ENCODE results near the gene EPC2. TPM values are rescaled to one million over a fixed set of nuclear protein-coding genes. Genes with fewer than 3 reads are reported as not detected.

The EPC2 gene
- total and polyA plus RNA-seq, 2 donors (not counting 1 experiment from before 2014, with no cell fraction given): 18.0 to 72.3 TPM

- Histone ChIP-seq H4K20me1 (ENCODE audit: control insufficient read depth, insufficient read depth, low read length, poor library complexity, severe bottlenecking) (no peaks in the 10 kb centered on the region), H3K36me3 (replicated peaks in 1 of 2; ENCODE audit: control extremely low read depth in 1 of 2, control insufficient read depth in 1 of 2, extremely low read depth in 1 of 2, insufficient read depth in 2 of 2, low read length in 1 of 2) (peaks cover 0 to 1% of the 10 kb centered on the region in 2 experiments), H3K79me2 (ENCODE audit: control insufficient read depth, insufficient read depth, low read length) (no peaks in the 10 kb centered on the region), H3K4me1 (ENCODE audit: control insufficient read depth in 2 of 2, insufficient read depth in 2 of 2, low read length in 2 of 2) (no peaks in the 10 kb centered on the region), H2AFZ (ENCODE audit: insufficient read depth, low read depth, low read length, poor library complexity, severe bottlenecking) (no peak overlapping the region), H3K9ac (ENCODE audit: low read length) (no peak overlapping the region), H3K4me3 (ENCODE audit: control extremely low read depth in 1 of 5, extremely low read depth in 1 of 5, insufficient read depth in 1 of 5, low read depth in 2 of 5, low read length in 4 of 5) (no peak overlapping the region), H3K27me3 (replicated peaks in 1 of 4; ENCODE audit: control extremely low read depth in 1 of 4, control insufficient read depth in 3 of 4, insufficient read depth in 4 of 4, low read length in 3 of 4) (peaks cover 0 to 8% (median 0%) of the 10 kb centered on the region in 4 experiments), H3K27ac (ENCODE audit: low read length in 2 of 2) (no peak overlapping the region), H3K9me3 (ENCODE audit: control extremely low read depth in 1 of 3, control insufficient read depth in 2 of 3, insufficient read depth in 1 of 3, low read length in 2 of 3) (peaks cover 0 to 3% (median 0%) of the 10 kb centered on the region in 3 donors), H3K4me2 (replicated peaks; ENCODE audit: low read depth, low read length, poor library complexity, severe bottlenecking) (no peak overlapping the region)
- intact Hi-C loops (cut with micrococcal nuclease): no loop called here
- DNase-seq (no peak), ATAC-seq (ENCODE audit: low read depth) (no peak)
- no peak overlapping the region for H3K4me3 Mint-ChIP-seq
- H3K9me3 Mint-ChIP-seq (ENCODE audit: insufficient read depth): peaks cover 6% of the 10 kb centered on the region
- WGBS (ENCODE audit: insufficient coverage): 80% methylated on average over 2 of the region's 2 CpGs
- peaks cover 8% of the 10 kb centered on the region for H3K27me3 Mint-ChIP-seq
- ChIA-PET CTCF (no interaction called here), POLR2A (no interaction called here)
- TF ChIP-seq, protein P1, sequence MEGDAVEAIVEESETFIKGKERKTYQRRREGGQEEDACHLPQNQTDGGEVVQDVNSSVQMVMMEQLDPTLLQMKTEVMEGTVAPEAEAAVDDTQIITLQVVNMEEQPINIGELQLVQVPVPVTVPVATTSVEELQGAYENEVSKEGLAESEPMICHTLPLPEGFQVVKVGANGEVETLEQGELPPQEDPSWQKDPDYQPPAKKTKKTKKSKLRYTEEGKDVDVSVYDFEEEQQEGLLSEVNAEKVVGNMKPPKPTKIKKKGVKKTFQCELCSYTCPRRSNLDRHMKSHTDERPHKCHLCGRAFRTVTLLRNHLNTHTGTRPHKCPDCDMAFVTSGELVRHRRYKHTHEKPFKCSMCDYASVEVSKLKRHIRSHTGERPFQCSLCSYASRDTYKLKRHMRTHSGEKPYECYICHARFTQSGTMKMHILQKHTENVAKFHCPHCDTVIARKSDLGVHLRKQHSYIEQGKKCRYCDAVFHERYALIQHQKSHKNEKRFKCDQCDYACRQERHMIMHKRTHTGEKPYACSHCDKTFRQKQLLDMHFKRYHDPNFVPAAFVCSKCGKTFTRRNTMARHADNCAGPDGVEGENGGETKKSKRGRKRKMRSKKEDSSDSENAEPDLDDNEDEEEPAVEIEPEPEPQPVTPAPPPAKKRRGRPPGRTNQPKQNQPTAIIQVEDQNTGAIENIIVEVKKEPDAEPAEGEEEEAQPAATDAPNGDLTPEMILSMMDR (IDR thresholded peaks at IDR 0.05): no peak
- no peak for TF ChIP-seq EZH2 (IDR thresholded peaks at IDR 0.05; ENCODE audit: borderline replicate concordance, insufficient read depth, low read depth, low read length, poor library complexity, severe bottlenecking)
- no peak overlapping the region for H3K27ac Mint-ChIP-seq
- H3K4me1 Mint-ChIP-seq: no peaks in the 10 kb centered on the region
Measured at GRCh38 chr2:148794558-148794957, 150.0 kb downstream of the EPC2 start.

- intact Hi-C loops (cut with micrococcal nuclease): no loop called here
- peaks cover 11% of the 10 kb centered on the region for H3K27me3 Mint-ChIP-seq
Measured at GRCh38 chr2:148796735-148797512, 152.4 kb downstream of the EPC2 start.

More at GRCh38 chr2:148796735-148797512, 152.4 kb downstream of the EPC2 start:
- ATAC-seq (ENCODE audit: low read depth): no peak
- WGBS (ENCODE audit: insufficient coverage): no CpG with 5 or more reads among the region's 3 CpGs
- ChIA-PET POLR2A (no interaction called here), CTCF (no interaction called here)
- H3K27ac ChIP-seq (ENCODE audit: low read length in 2 of 2): no peak overlapping the region
- no peak overlapping the region for H3K4me3 ChIP-seq (ENCODE audit: control extremely low read depth in 1 of 5, extremely low read depth in 1 of 5, insufficient read depth in 1 of 5, low read depth in 2 of 5, low read length in 4 of 5)
- H2AFZ ChIP-seq (ENCODE audit: insufficient read depth, low read depth, low read length, poor library complexity, severe bottlenecking): no peak overlapping the region
- Mint-ChIP-seq H3K27ac (no peak overlapping the region), H3K4me1 (no peaks in the 10 kb centered on the region), H3K4me3 (no peak overlapping the region), H3K9me3 (ENCODE audit: insufficient read depth) (peaks cover 5% of the 10 kb centered on the region)
- H3K36me3 ChIP-seq (replicated peaks in 1 of 2; ENCODE audit: control extremely low read depth in 1 of 2, control insufficient read depth in 1 of 2, extremely low read depth in 1 of 2, insufficient read depth in 2 of 2, low read length in 1 of 2): no peaks in the 10 kb centered on the region
- no peaks in the 10 kb centered on the region for H3K9me3 ChIP-seq (ENCODE audit: control extremely low read depth in 1 of 3, control insufficient read depth in 2 of 3, insufficient read depth in 1 of 3, low read length in 2 of 3)
- H3K4me2 ChIP-seq (replicated peaks; ENCODE audit: low read depth, low read length, poor library complexity, severe bottlenecking): no peak overlapping the region
- DNase-seq: no peak
- no peak overlapping the region for H3K9ac ChIP-seq (ENCODE audit: low read length)
- no peak for TF ChIP-seq EZH2 (IDR thresholded peaks at IDR 0.05; ENCODE audit: borderline replicate concordance, insufficient read depth, low read depth, low read length, poor library complexity, severe bottlenecking)
- TF ChIP-seq, protein P1 (IDR thresholded peaks at IDR 0.05): no peak
- H3K79me2 ChIP-seq (ENCODE audit: control insufficient read depth, insufficient read depth, low read length): no peaks in the 10 kb centered on the region
- H3K27me3 ChIP-seq (replicated peaks in 1 of 4; ENCODE audit: control extremely low read depth in 1 of 4, control insufficient read depth in 3 of 4, insufficient read depth in 4 of 4, low read length in 3 of 4): peaks cover 0 to 8% (median 0%) of the 10 kb centered on the region in 4 experiments
- no peaks in the 10 kb centered on the region for H4K20me1 ChIP-seq (ENCODE audit: control insufficient read depth, insufficient read depth, low read length, poor library complexity, severe bottlenecking)
- H3K4me1 ChIP-seq (ENCODE audit: control insufficient read depth in 2 of 2, insufficient read depth in 2 of 2, low read length in 2 of 2): no peaks in the 10 kb centered on the region
